HEK293T (cell line): ENCODE measurements around the gene CPNE8.
A peak's percentile ranks its signal among the peaks of the same experiment; 100 is the strongest.

Experiments
- CTCF ChIA-PET: fragments of 350-600 bp; formaldehyde crosslinking; extraction: SDS; loops from one replicate; lab custom pipeline; 2021; ENCODE audit warnings: antibody characterized with exemption, inconsistent platforms; lab: Yijun Ruan, JAX
- POLR2A ChIA-PET: fragments of 350-600 bp; formaldehyde crosslinking; extraction: SDS; loops from one replicate; lab custom pipeline; 2020; ENCODE audit warnings: antibody characterized with exemption, inconsistent platforms; lab: Yijun Ruan, JAX
- DNase-seq: peaks from one replicate; pipeline ENCODE4 v3.0.0; 2012; ENCODE audit warnings: mixed read lengths; ENCODE audit errors: extremely low spot score
- ARNT ChIP-seq: fragments of 450-650 bp; IDR thresholded peaks from 2 replicates; pipeline ENCODE4 v1.6.1; 2017; ENCODE audit warnings: mild to moderate bottlenecking
- BHLHE40 ChIP-seq: fragments of 450-650 bp; IDR thresholded peaks from 2 replicates; pipeline ENCODE4 v1.6.1; 2016; ENCODE audit warnings: mild to moderate bottlenecking, moderate library complexity, borderline replicate concordance
- CTBP1 ChIP-seq: fragments of 450-650 bp; IDR thresholded peaks from 2 replicates; pipeline ENCODE4 v1.6.1; 2016; ENCODE audit warnings: borderline replicate concordance
- ELF4 ChIP-seq: fragments of 450-650 bp; IDR thresholded peaks from 2 replicates; pipeline ENCODE4 v1.6.1; 2017; ENCODE audit warnings: antibody characterized with exemption
- FOXA1 ChIP-seq: fragments of 450-650 bp; IDR thresholded peaks from 2 replicates; pipeline ENCODE4 v1.6.1; 2016; ENCODE audit warnings: mild to moderate bottlenecking
- FOXK2 ChIP-seq: fragments of 450-650 bp; IDR thresholded peaks from 2 replicates; pipeline ENCODE4 v1.6.1; 2016; ENCODE audit warnings: mild to moderate bottlenecking
- FOXM1 ChIP-seq: fragments of 450-650 bp; IDR thresholded peaks from 2 replicates; pipeline ENCODE4 v1.6.1; 2017; ENCODE audit warnings: mild to moderate bottlenecking, borderline replicate concordance
- HDGF ChIP-seq: fragments of 450-650 bp; IDR thresholded peaks from 2 replicates; pipeline ENCODE4 v1.6.1; 2017; ENCODE audit warnings: antibody characterized with exemption, borderline replicate concordance
- L3MBTL2 ChIP-seq: fragments of 450-650 bp; conservative IDR thresholded peaks from 2 replicates; pipeline ENCODE4 v1.6.1; 2016; ENCODE audit warnings: mild to moderate bottlenecking
- LEF1 ChIP-seq: fragments of 450-650 bp; IDR thresholded peaks from 2 replicates; pipeline ENCODE4 v1.6.1; 2017; ENCODE audit warnings: mild to moderate bottlenecking, borderline replicate concordance
- NFRKB ChIP-seq: fragments of 450-650 bp; IDR thresholded peaks from 2 replicates; pipeline ENCODE4 v1.6.1; 2016; ENCODE audit warnings: mild to moderate bottlenecking, moderate library complexity
- PKNOX1 ChIP-seq: fragments of 450-650 bp; IDR thresholded peaks from 2 replicates; pipeline ENCODE4 v1.6.1; 2016
- SP1 ChIP-seq: fragments of 450-650 bp; IDR thresholded peaks from 2 replicates; pipeline ENCODE4 v1.6.1; 2017
- SUZ12 ChIP-seq: fragments of 450-650 bp; IDR thresholded peaks from 2 replicates; pipeline ENCODE4 v1.6.1; 2016; ENCODE audit warnings: mild to moderate bottlenecking
- TARDBP ChIP-seq: fragments of 450-650 bp; IDR thresholded peaks from 2 replicates; pipeline ENCODE4 v1.6.1; 2016
- ZNF384 ChIP-seq: fragments of 450-650 bp; IDR thresholded peaks from 2 replicates; pipeline ENCODE4 v1.6.1; 2016

Gene CPNE8

DNA sequence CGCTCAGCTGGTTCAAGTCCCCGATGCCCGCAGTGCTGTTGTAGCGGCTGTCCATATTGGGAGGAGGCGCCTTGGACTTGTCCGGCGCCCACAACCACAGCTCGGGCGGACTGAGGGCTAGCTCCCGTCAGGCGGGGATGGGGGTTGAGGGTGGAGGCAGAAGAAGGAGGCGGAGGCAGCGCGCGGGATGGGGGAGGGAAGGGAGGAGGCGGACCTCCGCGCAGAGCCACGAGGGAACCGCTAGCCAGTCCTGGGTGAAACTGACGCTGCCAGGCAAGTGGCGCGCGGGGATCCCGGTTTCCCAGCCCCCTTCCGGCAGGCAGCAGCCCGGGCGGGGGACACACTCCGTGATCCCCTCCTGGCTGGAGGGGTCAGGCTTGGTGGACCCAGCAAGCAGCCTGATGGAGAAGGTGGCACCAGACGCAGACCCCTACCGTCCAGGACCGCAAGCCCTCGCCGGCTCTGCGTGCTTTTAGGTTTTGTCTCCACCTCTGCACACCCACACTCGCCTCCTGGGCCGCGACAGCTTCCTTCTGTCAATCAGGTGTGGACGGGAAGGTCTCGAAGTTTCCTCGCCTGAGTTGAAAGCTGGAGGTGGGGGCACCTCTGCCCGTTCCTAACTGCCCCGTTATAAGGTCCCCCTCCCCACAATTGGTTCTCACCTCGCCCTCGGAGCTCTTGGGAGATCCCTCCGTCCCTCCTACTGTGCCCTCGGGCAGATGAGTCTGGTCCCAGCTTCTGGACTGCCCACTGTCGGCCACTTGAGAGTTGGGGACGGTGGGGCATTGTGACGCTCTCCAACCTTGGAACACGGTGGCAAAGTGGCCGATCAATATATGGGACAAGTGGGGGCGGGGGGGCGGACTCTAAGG, at the start of gene CPNE8:
Gene CPNE8, minus strand, starts transcription at position 112 of the 872 bp plus-strand sequence. Its CDS starts 57 bp downstream, at position 55.
- DNase-seq: peak; percentile 70
- CTCF ChIA-PET: interaction anchor here (0.6 to 2.8 kb wide), 12 partner anchors 11 to 366 kb away, joined by 3 to 10 read pairs (median 4); no protein-coding TSS in a partner anchor
- TF ChIP-seq FOXA1: no peak
- peak; percentile 62; the same call in 1 of the 2 replicates for TF ChIP-seq TARDBP
- TF ChIP-seq PKNOX1: peak; percentile 67
- TF ChIP-seq SUZ12: no peak
- TF ChIP-seq ZNF384: no peak
- TF ChIP-seq SP1: no peak
- no peak; the same call in 1 of the 2 replicates for TF ChIP-seq L3MBTL2
- TF ChIP-seq BHLHE40: no peak
- no peak for TF ChIP-seq ELF4
- no peak for TF ChIP-seq ARNT
- no peak for TF ChIP-seq NFRKB
- no peak for TF ChIP-seq FOXK2
- POLR2A ChIA-PET: interaction anchor here (0.6 to 2.9 kb wide), 25 partner anchors 10 to 714 kb away, joined by 3 to 25 read pairs (median 3); partner anchors contain the start of gene ABCD2

- ChIA-PET CTCF (no interaction called here), POLR2A (no interaction called here)
Observed at GRCh38 chr12:38954238-38954873, 49.0 kb upstream of the CPNE8 start.

GRCh38 chr12:38949363-38949762, 44.0 kb upstream of the CPNE8 start:
- CTCF ChIA-PET: no interaction called here
- POLR2A ChIA-PET: no interaction called here
- no peak for DNase-seq
- no peak for TF ChIP-seq HDGF
- no peak for TF ChIP-seq SUZ12
- TF ChIP-seq BHLHE40: no peak
- no peak for TF ChIP-seq FOXK2
- no peak for TF ChIP-seq L3MBTL2
- no peak for TF ChIP-seq ARNT

More at GRCh38 chr12:38954238-38954873, 49.0 kb upstream of the CPNE8 start:
- TF ChIP-seq FOXM1 (no peak), NFRKB (no peak), BHLHE40 (no peak), ARNT (no peak), CTBP1 (no peak), PKNOX1 (no peak), HDGF (no peak)
- no peak for DNase-seq

GRCh38 chr12:38934686-38935085, 29.3 kb upstream of the CPNE8 start:
- TF ChIP-seq FOXM1 (no peak), NFRKB (no peak), PKNOX1 (no peak), FOXK2 (no peak), ELF4 (no peak), SUZ12 (no peak), BHLHE40 (no peak), CTBP1 (no peak), LEF1 (no peak), FOXA1 (no peak), L3MBTL2 (no peak), ZNF384 (no peak), TARDBP (no peak)
- CTCF ChIA-PET: no interaction called here
- no peak for DNase-seq
- POLR2A ChIA-PET: no interaction called here

DNA sequence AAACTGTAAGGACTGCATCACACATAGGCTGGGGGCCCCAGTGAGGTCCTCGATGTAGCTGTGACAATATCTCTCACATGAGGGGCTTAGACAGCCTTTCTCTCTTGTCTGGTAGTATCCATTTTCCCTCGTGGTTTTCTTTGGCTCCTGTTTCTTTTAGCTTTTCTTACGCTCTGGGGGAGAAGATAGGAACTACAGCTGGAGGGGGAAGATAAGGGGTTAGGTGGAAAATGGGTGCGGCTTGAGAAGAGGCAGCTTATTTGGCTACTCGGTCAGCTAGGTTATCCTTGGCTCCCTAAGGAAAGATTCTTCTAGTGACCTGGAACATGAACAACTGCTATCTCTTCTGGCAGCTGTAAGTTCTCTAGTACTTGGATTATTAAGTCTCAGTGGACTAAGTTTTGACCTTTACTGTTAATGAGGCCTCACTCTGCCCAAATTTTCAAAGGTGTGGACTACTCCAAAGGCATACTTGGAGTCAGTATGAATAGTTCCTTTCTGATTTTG, 28.7 kb upstream of the CPNE8 start:
- TF ChIP-seq BHLHE40: no peak
- no peak for TF ChIP-seq PKNOX1
- TF ChIP-seq CTBP1: no peak
- TF ChIP-seq TARDBP: no peak
- no peak for DNase-seq
- CTCF ChIA-PET: no interaction called here
- POLR2A ChIA-PET: no interaction called here
